Right renal pelvis (tissue), 4 donors: ENCODE data around the gene MEFV. TPM values are rescaled to one million over a fixed set of nuclear protein-coding genes. Genes with fewer than 3 reads are reported as not detected.
"Not testable (repeated sequence)": the region's sequence is repeated elsewhere in the genome, so short reads cannot be mapped to it uniquely, and the experiment has no call there.

ENCODE experiments used
- DNase-seq, 4 donors: peaks; one replicate each; pipeline ENCODE4 v3.0.0-alpha.2; 2013; ENCODE audit warnings: low read depth in 4 of 4, low spot score in 3 of 4, missing footprints in 1 of 4
- polyA plus RNA-seq, 4 donors: library from polyadenylated mRNA; unstranded; fragments of 120-200 nt; gene quantifications; one replicate each; pipeline ENCODE4 v1.2.1, GENCODE V29; 2013; ENCODE audit not compliant: insufficient read length in 4 of 4

MEFV gene
- under 1 TPM; 0.13 to 0.33 (median 0.24) TPM for polyA plus RNA-seq

- DNase-seq: no peak
Observed at GRCh38 chr16:3256146-3256865, at the start of gene MEFV. Gene MEFV (minus strand): TSS chr16:3256633. CDS start chr16:3256587, 46 bp downstream.

- no peak for DNase-seq
Observed at GRCh38 chr16:3306078-3306477, 49.6 kb upstream of the MEFV start.

- DNase-seq: peak; percentile 78 to 87 (median 82)
Observed at GRCh38 chr16:3305109-3306068, 49.0 kb upstream of the MEFV start, which contains the start of the genes TIGD7 and ZNF75A. Gene TIGD7 (minus strand): TSS chr16:3305430. CDS start chr16:3300614, 4,816 bp downstream. Gene ZNF75A (plus strand): TSS chr16:3305497. CDS start chr16:3308429, 2,932 bp downstream.

- no peak for DNase-seq
Observed at GRCh38 chr16:3304370-3304769, 47.9 kb upstream of the MEFV start.

GRCh38 chr16:3295783-3296182 is 39.4 kb upstream of the MEFV start:
- DNase-seq: no peak

GRCh38 chr16:3295209-3295608 is 38.8 kb upstream of the MEFV start:
- no peak for DNase-seq

GRCh38 chr16:3292604-3293003 is 36.2 kb upstream of the MEFV start:
- no peak for DNase-seq

- no peak for DNase-seq
Observed at GRCh38 chr16:3289998-3290673, 33.7 kb upstream of the MEFV start.

GRCh38 chr16:3285131-3285530 is 28.7 kb upstream of the MEFV start:
- no peak for DNase-seq

GRCh38 chr16:3283543-3284447 is 27.4 kb upstream of the MEFV start:
- no peak for DNase-seq

- peak; percentile 91 to 96 (median 96) for DNase-seq
Observed at GRCh38 chr16:3282730-3283542, 26.5 kb upstream of the MEFV start, which contains the start of gene ZNF263. Gene ZNF263 (plus strand): TSS chr16:3283491. CDS start chr16:3283819, 328 bp downstream.

GRCh38 chr16:3282103-3282729 is 25.8 kb upstream of the MEFV start:
- DNase-seq: no peak

GRCh38 chr16:3281222-3281820 is 24.9 kb upstream of the MEFV start:
- DNase-seq: no peak

GRCh38 chr16:3276679-3277078 is 20.2 kb upstream of the MEFV start:
- no peak for DNase-seq

GRCh38 chr16:3274947-3275346 is 18.5 kb upstream of the MEFV start:
- DNase-seq: no peak

GRCh38 chr16:3274490-3274889 is 18.1 kb upstream of the MEFV start:
- DNase-seq: peak in 1 of 4 donors; percentile 8

- not testable (repeated sequence) for DNase-seq
Observed at GRCh38 chr16:3271281-3271680, 14.8 kb upstream of the MEFV start.

GRCh38 chr16:3270718-3271117 is 14.3 kb upstream of the MEFV start:
- DNase-seq: not testable (repeated sequence)
